ENCODE measurements around the gene DSP. TPM values are rescaled to one million over a fixed set of nuclear protein-coding genes. Genes with fewer than 3 reads are reported as not detected.

Gene DSP
- total RNA-seq, 1 experiment from 2014 or later = not detected

DNA sequence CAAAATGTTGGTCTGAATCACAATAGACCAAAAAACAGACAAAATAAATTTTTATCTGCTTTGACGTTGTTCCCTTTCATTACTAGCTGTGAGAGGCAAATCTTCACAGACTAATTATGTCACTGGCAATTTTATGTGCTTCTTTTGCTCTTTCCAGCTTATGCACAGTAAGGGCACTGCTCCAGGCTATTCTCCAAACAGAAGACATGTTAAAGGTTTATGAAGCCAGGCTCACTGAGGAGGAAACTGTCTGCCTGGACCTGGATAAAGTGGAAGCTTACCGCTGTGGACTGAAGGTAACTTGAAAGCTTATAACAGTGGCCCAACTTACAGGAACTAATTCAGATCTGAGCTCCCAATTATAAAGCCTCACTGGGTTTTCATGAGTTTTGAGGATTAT is 33.0 kb downstream of the DSP start:
- Histone ChIP-seq H2AFZ (ENCODE audit: low read length) (no peak overlapping the region), H4K20me1 (ENCODE audit: insufficient read depth, low read depth, low read length) (no peaks in the 10 kb centered on the region), H3K4me1 (ENCODE audit: low read length) (peaks cover 4% of the 10 kb centered on the region; the same call in 1 of the 2 replicates), H3K9ac (ENCODE audit: low read length) (no peak overlapping the region), H3K9me2 (replicated peaks; ENCODE audit: insufficient read depth, low read length) (no peaks in the 10 kb centered on the region), H3K27me3 (ENCODE audit: low read length) (no peaks in the 10 kb centered on the region), H3K9me3 (ENCODE audit: low read length) (no peaks in the 10 kb centered on the region), H3K4me2 (ENCODE audit: low read depth, low read length, poor library complexity, severe bottlenecking) (no peak overlapping the region), H3K27ac (ENCODE audit: low read length) (no peak overlapping the region), H3K36me3 (ENCODE audit: insufficient read depth, low read length) (no peaks in the 10 kb centered on the region), H3K79me2 (ENCODE audit: low read length) (no peaks in the 10 kb centered on the region), H3K4me3 (ENCODE audit: low read length) (no peak overlapping the region)
- DNase-seq = no peak

DNA sequence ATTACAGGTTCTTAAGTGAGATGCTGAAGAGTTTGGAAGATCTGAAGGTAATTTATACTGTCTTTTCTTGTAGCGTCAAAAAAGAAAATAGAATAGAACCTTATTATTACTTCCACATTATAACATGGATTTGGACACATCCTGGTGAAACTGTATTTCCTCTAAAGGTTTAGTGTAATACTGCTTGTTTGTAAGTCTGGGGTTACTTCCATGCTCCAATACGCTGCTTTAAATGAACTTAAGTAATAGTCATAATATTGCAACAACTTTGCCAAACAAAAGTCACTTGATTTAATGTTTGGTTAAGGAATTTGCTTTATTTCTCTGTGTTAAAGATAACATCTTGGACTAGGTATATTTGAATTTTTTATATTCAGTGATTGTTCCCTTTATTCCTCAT is 37.0 kb downstream of the DSP start:
- no peak overlapping the region for H2AFZ ChIP-seq (ENCODE audit: low read length)
- H3K27ac ChIP-seq (ENCODE audit: low read length) = no peak overlapping the region
- no peaks in the 10 kb centered on the region for H3K27me3 ChIP-seq (ENCODE audit: low read length)
- no peak for DNase-seq
- H3K4me2 ChIP-seq (ENCODE audit: low read depth, low read length, poor library complexity, severe bottlenecking) = no peak overlapping the region
- H3K4me1 ChIP-seq (ENCODE audit: low read length) = peaks cover 4% of the 10 kb centered on the region; the same call in 1 of the 2 replicates
- H3K4me3 ChIP-seq (ENCODE audit: low read length) = no peak overlapping the region
- no peak overlapping the region for H3K9ac ChIP-seq (ENCODE audit: low read length)
- no peaks in the 10 kb centered on the region for H3K79me2 ChIP-seq (ENCODE audit: low read length)
- H3K9me3 ChIP-seq (ENCODE audit: low read length) = no peaks in the 10 kb centered on the region
- no peaks in the 10 kb centered on the region for H3K9me2 ChIP-seq (replicated peaks; ENCODE audit: insufficient read depth, low read length)
- H3K36me3 ChIP-seq (ENCODE audit: insufficient read depth, low read length) = no peaks in the 10 kb centered on the region
- H4K20me1 ChIP-seq (ENCODE audit: insufficient read depth, low read depth, low read length) = no peaks in the 10 kb centered on the region

DNA sequence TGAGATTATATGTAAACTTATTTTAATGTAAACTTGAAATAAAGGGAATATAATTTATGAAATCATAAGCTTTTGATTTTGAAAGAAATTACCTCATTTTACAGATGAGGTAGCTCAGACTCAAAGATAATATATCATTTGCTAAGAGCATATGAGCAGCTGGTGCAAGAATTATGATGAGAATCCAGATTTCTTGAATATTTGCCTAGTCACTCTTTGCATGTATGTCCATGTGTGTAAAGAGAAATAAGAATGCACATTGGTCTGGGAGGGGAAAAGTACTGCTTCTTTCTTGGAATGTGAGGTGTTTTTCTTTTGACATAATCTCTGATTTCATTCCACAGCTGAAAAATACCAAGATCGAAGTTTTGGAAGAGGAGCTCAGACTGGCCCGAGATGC is 37.5 kb downstream of the DSP start:
- Histone ChIP-seq H3K27me3 (ENCODE audit: low read length) (no peaks in the 10 kb centered on the region), H3K27ac (ENCODE audit: low read length) (no peak overlapping the region), H3K4me2 (ENCODE audit: low read depth, low read length, poor library complexity, severe bottlenecking) (no peak overlapping the region), H2AFZ (ENCODE audit: low read length) (no peak overlapping the region), H4K20me1 (ENCODE audit: insufficient read depth, low read depth, low read length) (no peaks in the 10 kb centered on the region), H3K4me1 (ENCODE audit: low read length) (peaks cover 4% of the 10 kb centered on the region; the same call in 1 of the 2 replicates), H3K9me3 (ENCODE audit: low read length) (no peaks in the 10 kb centered on the region), H3K79me2 (ENCODE audit: low read length) (no peaks in the 10 kb centered on the region), H3K9me2 (replicated peaks; ENCODE audit: insufficient read depth, low read length) (no peaks in the 10 kb centered on the region), H3K9ac (ENCODE audit: low read length) (no peak overlapping the region), H3K36me3 (ENCODE audit: insufficient read depth, low read length) (no peaks in the 10 kb centered on the region), H3K4me3 (ENCODE audit: low read length) (no peak overlapping the region)
- DNase-seq = no peak

DNA sequence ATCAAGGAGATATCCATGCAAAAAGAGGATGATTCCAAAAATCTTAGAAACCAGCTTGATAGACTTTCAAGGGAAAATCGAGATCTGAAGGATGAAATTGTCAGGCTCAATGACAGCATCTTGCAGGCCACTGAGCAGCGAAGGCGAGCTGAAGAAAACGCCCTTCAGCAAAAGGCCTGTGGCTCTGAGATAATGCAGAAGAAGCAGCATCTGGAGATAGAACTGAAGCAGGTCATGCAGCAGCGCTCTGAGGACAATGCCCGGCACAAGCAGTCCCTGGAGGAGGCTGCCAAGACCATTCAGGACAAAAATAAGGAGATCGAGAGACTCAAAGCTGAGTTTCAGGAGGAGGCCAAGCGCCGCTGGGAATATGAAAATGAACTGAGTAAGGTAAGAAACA is 38.4 kb downstream of the DSP start:
- Histone ChIP-seq H3K27me3 (ENCODE audit: low read length) (no peaks in the 10 kb centered on the region), H3K27ac (ENCODE audit: low read length) (no peak overlapping the region), H3K4me1 (ENCODE audit: low read length) (peaks cover 4% of the 10 kb centered on the region; the same call in 1 of the 2 replicates), H3K79me2 (ENCODE audit: low read length) (no peaks in the 10 kb centered on the region), H4K20me1 (ENCODE audit: insufficient read depth, low read depth, low read length) (no peaks in the 10 kb centered on the region), H3K36me3 (ENCODE audit: insufficient read depth, low read length) (no peaks in the 10 kb centered on the region), H2AFZ (ENCODE audit: low read length) (no peak overlapping the region), H3K9ac (ENCODE audit: low read length) (no peak overlapping the region), H3K9me3 (ENCODE audit: low read length) (no peaks in the 10 kb centered on the region), H3K4me3 (ENCODE audit: low read length) (no peak overlapping the region), H3K9me2 (replicated peaks; ENCODE audit: insufficient read depth, low read length) (no peaks in the 10 kb centered on the region), H3K4me2 (ENCODE audit: low read depth, low read length, poor library complexity, severe bottlenecking) (no peak overlapping the region)
- no peak for DNase-seq

DNA sequence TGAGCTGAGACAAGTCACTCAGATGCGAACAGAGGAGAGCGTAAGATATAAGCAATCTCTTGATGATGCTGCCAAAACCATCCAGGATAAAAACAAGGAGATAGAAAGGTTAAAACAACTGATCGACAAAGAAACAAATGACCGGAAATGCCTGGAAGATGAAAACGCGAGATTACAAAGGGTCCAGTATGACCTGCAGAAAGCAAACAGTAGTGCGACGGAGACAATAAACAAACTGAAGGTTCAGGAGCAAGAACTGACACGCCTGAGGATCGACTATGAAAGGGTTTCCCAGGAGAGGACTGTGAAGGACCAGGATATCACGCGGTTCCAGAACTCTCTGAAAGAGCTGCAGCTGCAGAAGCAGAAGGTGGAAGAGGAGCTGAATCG is 39.1 kb downstream of the DSP start:
- Histone ChIP-seq H2AFZ (ENCODE audit: low read length) (no peak overlapping the region), H3K9me3 (ENCODE audit: low read length) (no peaks in the 10 kb centered on the region), H3K9ac (ENCODE audit: low read length) (no peak overlapping the region)

DNA sequence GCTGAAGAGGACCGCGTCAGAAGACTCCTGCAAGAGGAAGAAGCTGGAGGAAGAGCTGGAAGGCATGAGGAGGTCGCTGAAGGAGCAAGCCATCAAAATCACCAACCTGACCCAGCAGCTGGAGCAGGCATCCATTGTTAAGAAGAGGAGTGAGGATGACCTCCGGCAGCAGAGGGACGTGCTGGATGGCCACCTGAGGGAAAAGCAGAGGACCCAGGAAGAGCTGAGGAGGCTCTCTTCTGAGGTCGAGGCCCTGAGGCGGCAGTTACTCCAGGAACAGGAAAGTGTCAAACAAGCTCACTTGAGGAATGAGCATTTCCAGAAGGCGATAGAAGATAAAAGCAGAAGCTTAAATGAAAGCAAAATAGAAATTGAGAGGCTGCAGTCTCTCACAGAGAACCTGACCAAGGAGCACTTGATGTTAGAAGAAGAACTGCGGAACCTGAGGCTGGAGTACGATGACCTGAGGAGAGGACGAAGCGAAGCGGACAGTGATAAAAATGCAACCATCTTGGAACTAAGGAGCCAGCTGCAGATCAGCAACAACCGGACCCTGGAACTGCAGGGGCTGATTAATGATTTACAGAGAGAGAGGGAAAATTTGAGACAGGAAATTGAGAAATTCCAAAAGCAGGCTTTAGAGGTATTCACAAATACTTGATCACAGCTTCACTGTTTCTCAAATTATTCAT is 39.6 kb downstream of the DSP start:
- H3K4me2 ChIP-seq (ENCODE audit: low read depth, low read length, poor library complexity, severe bottlenecking) = no peak overlapping the region

More for the DNA sequence above, 39.1 kb downstream of the DSP start:
- Histone ChIP-seq H3K4me1 (ENCODE audit: low read length) (peaks cover 4% of the 10 kb centered on the region; the same call in 1 of the 2 replicates), H3K36me3 (ENCODE audit: insufficient read depth, low read length) (no peaks in the 10 kb centered on the region), H3K27ac (ENCODE audit: low read length) (no peak overlapping the region), H4K20me1 (ENCODE audit: insufficient read depth, low read depth, low read length) (no peaks in the 10 kb centered on the region), H3K27me3 (ENCODE audit: low read length) (no peaks in the 10 kb centered on the region), H3K79me2 (ENCODE audit: low read length) (no peaks in the 10 kb centered on the region), H3K9me2 (replicated peaks; ENCODE audit: insufficient read depth, low read length) (no peaks in the 10 kb centered on the region), H3K4me2 (ENCODE audit: low read depth, low read length, poor library complexity, severe bottlenecking) (no peak overlapping the region), H3K4me3 (ENCODE audit: low read length) (no peak overlapping the region)
- DNase-seq = no peak

DNA sequence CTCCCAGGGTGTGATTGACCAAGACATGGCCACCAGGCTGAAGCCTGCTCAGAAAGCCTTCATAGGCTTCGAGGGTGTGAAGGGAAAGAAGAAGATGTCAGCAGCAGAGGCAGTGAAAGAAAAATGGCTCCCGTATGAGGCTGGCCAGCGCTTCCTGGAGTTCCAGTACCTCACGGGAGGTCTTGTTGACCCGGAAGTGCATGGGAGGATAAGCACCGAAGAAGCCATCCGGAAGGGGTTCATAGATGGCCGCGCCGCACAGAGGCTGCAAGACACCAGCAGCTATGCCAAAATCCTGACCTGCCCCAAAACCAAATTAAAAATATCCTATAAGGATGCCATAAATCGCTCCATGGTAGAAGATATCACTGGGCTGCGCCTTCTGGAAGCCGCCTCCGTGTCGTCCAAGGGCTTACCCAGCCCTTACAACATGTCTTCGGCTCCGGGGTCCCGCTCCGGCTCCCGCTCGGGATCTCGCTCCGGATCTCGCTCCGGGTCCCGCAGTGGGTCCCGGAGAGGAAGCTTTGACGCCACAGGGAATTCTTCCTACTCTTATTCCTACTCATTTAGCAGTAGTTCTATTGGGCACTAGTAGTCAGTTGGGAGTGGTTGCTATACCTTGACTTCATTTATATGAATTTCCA is 43.9 kb downstream of the DSP start:
- no peaks in the 10 kb centered on the region for H3K36me3 ChIP-seq (ENCODE audit: insufficient read depth, low read length)
- no peak overlapping the region for H2AFZ ChIP-seq (ENCODE audit: low read length)
- peaks cover under 1% of the 10 kb centered on the region; the same call in 1 of the 2 replicates for H4K20me1 ChIP-seq (ENCODE audit: insufficient read depth, low read depth, low read length)
- DNase-seq = no peak
- H3K27ac ChIP-seq (ENCODE audit: low read length) = no peak overlapping the region
- no peaks in the 10 kb centered on the region for H3K9me2 ChIP-seq (replicated peaks; ENCODE audit: insufficient read depth, low read length)
- peaks cover 4% of the 10 kb centered on the region for H3K79me2 ChIP-seq (ENCODE audit: low read length)
- H3K9me3 ChIP-seq (ENCODE audit: low read length) = no peaks in the 10 kb centered on the region
- no peak overlapping the region for H3K4me2 ChIP-seq (ENCODE audit: low read depth, low read length, poor library complexity, severe bottlenecking)
- no peak overlapping the region for H3K9ac ChIP-seq (ENCODE audit: low read length)
- H3K4me1 ChIP-seq (ENCODE audit: low read length) = peaks cover 8% of the 10 kb centered on the region
- H3K27me3 ChIP-seq (ENCODE audit: low read length) = no peaks in the 10 kb centered on the region
- no peak overlapping the region for H3K4me3 ChIP-seq (ENCODE audit: low read length)

More for the DNA sequence above, 39.6 kb downstream of the DSP start:
- Histone ChIP-seq H3K27ac (ENCODE audit: low read length) (no peak overlapping the region), H3K9me3 (ENCODE audit: low read length) (no peaks in the 10 kb centered on the region), H3K27me3 (ENCODE audit: low read length) (no peaks in the 10 kb centered on the region), H3K4me1 (ENCODE audit: low read length) (peaks cover 4% of the 10 kb centered on the region; the same call in 1 of the 2 replicates), H3K9ac (ENCODE audit: low read length) (no peak overlapping the region), H3K36me3 (ENCODE audit: insufficient read depth, low read length) (no peaks in the 10 kb centered on the region), H4K20me1 (ENCODE audit: insufficient read depth, low read depth, low read length) (no peaks in the 10 kb centered on the region), H3K9me2 (replicated peaks; ENCODE audit: insufficient read depth, low read length) (no peaks in the 10 kb centered on the region), H2AFZ (ENCODE audit: low read length) (no peak overlapping the region), H3K79me2 (ENCODE audit: low read length) (no peaks in the 10 kb centered on the region), H3K4me3 (ENCODE audit: low read length) (no peak overlapping the region)
- no peak for DNase-seq

DNA sequence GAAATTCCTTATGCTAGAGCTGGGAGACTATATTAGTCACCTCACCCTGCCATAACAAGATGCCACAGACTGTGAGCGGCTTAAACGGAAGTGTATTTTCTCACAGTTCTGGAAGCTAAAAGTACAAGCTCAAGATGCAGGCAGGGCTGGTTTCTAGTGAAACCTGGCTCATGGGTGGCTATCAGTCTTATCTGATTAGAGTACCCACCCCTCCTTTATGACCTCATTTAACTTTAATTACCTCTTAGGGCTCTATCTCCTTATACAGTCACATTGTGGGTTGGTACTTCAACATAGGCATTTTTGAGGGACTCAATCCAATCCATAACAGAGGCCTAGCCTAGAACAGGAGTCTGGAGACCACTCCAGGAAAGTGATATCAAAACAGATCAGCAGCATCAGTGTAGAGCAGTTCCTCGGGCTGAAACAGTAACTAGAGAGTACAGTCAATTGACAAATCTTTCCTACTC is 46.2 kb downstream of the DSP start:
- no peak overlapping the region for H3K4me2 ChIP-seq (ENCODE audit: low read depth, low read length, poor library complexity, severe bottlenecking)
- H3K27me3 ChIP-seq (ENCODE audit: low read length) = no peaks in the 10 kb centered on the region
- no peaks in the 10 kb centered on the region for H3K9me3 ChIP-seq (ENCODE audit: low read length)
- H3K9ac ChIP-seq (ENCODE audit: low read length) = no peak overlapping the region
- peaks cover 27% of the 10 kb centered on the region for H3K79me2 ChIP-seq (ENCODE audit: low read length)
- H3K9me2 ChIP-seq (replicated peaks; ENCODE audit: insufficient read depth, low read length) = no peaks in the 10 kb centered on the region
- peaks cover 8% of the 10 kb centered on the region; the same call in 1 of the 2 replicates for H4K20me1 ChIP-seq (ENCODE audit: insufficient read depth, low read depth, low read length)
- no peak overlapping the region for H2AFZ ChIP-seq (ENCODE audit: low read length)
- no peak overlapping the region for H3K27ac ChIP-seq (ENCODE audit: low read length)
- H3K36me3 ChIP-seq (ENCODE audit: insufficient read depth, low read length) = no peaks in the 10 kb centered on the region
- DNase-seq = no peak
- H3K4me3 ChIP-seq (ENCODE audit: low read length) = no peak overlapping the region
- H3K4me1 ChIP-seq (ENCODE audit: low read length) = peaks cover 23% of the 10 kb centered on the region

All from Karpas-422 (cell line).